Muscle of back (tissue), 11 donors: ENCODE measurements around the gene LILRB3. TPM values are rescaled to one million over a fixed set of nuclear protein-coding genes. Genes with fewer than 3 reads are reported as not detected.
"Not testable (repeated sequence)": the region's sequence is repeated elsewhere in the genome, so short reads cannot be mapped to it uniquely, and the experiment has no call there.

Source experiments
- DNase-seq, 3 donors: peaks; one replicate each; pipeline versions ENCODE4 v3.0.0 to v3.0.0-alpha.2; 2013
- polyA plus RNA-seq, 10 donors: library from polyadenylated mRNA; unstranded; fragments of 120-200 nt; gene quantifications; one replicate each; pipeline ENCODE4 v1.2.1, GENCODE V29; 2013; ENCODE audit not compliant: insufficient read length in 10 of 10

The LILRB3 gene
- polyA plus RNA-seq, 10 donors = 0.79 to 3.8 (median 2.3) TPM

DNA sequence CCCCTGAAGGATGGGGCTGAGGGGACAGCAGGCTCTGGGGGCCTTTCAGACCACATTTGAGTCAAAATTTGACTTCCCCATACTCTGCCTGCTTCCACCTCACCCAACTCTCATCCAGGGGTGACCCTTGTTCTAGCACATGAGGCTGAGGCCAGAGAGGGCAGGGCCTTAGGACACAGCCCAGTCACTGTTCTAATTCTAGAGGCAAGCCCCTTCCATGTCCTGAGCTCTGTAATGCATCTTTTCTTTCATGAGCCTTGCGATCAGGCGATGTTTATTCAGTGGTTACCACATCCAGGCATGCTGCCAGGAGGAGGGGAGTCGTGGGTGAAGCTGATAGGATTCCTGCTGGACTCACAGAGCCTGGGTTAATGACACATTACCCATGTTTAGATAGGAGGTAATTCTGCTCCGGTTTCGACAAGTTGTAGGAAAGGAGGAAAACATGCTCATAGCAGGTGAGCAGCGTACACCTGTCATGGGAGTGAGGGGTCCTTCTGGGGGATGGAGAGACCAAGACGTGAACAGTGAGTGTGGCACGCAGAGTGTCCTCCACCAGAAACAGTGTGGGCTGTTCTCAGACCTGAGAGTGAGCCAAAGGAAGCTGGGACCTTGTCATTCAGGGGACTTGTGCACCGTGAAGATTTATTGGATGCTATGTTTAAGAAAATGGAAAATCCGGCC is 12.9 kb downstream of the LILRB3 start:
- peak; percentile 59 to 89 (median 64) for DNase-seq

- DNase-seq = no peak
Measured at GRCh38 chr19:54209058-54209810, 13.6 kb downstream of the LILRB3 start.

- no peak for DNase-seq
Measured at GRCh38 chr19:54208784-54209057, 14.1 kb downstream of the LILRB3 start.

DNA sequence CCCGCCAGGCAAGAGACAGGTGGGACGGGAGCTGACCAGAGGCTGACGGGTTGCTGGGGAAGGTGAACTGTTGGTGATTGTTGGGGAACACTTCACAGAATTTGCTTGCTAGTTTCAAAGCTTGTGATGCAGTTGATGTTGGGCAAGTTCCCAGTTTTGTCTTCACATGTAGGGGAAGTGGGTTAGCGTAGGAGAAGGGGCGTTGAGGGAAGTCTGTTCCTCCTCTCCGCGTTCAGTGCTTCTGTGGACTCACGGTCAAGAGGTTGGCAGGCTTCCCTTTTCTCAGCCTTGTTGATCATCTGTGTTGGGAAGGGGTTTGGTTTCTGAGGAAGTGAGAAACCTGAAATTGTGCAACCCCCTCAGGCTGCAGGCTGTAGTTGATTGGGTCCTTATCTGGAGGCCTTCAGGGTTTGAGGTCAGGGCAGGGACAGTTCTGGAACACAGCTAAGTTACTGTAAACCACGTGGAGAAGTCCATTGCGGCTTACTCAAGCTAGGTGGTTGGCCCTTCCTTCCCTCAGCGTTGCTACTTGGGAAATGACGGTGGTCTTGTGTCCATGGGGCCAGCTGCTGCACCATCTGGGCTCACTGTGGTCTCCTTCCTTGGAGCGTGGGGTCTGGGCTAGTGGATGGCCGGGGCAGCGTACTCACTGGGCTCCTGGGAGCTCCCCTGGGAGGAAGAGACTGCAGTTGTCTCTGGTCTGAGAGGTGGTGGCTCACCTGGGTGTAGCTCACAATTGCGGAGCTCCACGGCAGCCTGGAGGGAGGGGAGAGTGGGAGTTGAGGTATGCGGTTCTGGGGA is 14.6 kb downstream of the LILRB3 start:
- peak; percentile 40 to 77 (median 69) for DNase-seq

DNA sequence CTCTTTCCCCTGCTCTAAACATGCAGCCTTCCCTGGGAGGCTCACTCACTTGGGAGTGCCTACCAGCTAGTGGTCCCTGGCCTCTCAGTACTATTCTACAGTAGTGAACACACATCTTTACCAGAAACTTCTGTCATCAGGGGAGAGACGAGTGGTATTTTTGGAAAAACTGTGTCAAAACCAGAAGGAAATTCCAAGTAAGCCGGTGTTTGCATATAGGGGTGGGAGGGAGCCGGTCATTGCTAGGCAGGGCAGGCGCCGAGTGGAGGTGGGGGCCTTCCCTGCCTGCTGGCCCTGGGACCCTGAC is 15.2 kb downstream of the LILRB3 start:
- DNase-seq = no peak

DNA sequence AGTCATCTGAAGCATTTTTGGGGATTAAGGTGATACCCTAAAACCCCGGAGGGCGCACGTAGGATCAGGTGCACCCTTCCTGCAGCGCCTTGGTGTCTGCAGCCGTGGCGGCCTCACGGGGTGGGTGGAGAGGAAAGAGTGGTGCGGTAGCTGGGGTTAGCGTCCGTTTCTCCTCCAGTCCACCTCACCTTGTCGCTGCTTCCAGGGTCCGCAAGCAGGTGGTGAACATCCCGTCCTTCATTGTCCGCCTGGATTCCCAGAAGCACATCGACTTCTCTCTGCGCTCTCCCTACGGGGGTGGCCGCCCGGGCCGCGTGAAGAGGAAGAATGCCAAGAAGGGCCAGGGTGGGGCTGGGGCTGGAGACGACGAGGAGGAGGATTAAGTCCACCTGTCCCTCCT is 15.6 kb downstream of the LILRB3 start:
- DNase-seq = not testable (repeated sequence)

- no peak for DNase-seq
Measured at GRCh38 chr19:54206831-54207177, 16.0 kb downstream of the LILRB3 start.

DNA sequence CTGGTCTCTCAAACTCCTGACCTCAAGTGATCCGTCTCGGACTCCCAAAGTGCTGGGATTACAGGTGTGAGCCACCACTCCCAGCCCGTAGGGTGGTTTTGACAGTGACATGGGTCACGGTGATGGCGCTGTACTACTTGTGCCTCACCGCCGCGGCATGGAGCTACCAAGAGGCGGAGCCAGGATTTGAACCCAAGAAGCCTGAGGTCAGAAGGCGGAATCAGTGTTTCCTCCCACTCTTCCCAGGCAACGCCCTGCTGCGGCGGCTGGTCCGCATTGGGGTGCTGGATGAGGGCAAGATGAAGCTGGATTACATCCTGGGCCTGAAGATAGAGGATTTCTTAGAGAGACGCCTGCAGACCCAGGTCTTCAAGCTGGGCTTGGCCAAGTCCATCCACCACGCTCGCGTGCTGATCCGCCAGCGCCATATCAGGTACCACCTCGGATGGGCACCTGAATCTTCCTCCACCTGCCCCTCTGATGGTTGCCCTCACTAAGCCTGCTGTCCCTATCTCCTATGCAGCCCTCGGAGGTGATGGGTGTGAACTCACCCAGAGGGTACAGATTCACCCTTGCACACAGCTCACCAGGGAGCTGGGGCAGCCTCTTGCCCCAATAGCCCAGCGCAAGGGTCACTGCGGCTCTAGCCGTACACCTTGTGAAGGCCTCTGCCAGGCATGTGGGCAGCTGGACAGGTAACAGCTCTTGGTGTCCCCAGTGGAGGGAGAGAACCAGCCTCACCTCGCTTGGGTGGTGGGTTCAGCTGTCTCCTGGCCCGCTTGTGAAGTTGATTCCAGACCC is 16.6 kb downstream of the LILRB3 start:
- no peak for DNase-seq

GRCh38 chr19:54204767-54205468 is 17.9 kb downstream of the LILRB3 start:
- DNase-seq = no peak

GRCh38 chr19:54203151-54203611 is 19.6 kb downstream of the LILRB3 start:
- no peak for DNase-seq

DNA sequence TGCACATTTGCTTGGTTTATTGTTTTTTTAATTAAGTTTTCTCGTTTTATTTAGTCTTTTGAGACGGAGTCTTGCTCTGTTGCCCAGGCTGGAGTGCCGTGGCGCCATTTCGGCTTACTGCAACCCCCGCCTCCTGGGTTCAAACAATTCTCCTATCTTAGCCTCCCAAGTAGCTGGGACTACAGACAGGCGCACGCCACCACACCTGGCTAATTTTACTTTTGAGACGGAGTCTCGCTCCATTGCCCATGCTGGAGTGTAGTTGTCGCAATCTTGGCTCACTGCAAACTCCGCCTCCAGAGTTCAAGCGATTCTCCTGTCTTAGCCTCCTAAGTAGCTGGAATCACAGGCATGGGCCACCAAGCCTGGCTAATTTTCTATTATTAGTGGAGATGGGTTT is 20.8 kb downstream of the LILRB3 start:
- no peak for DNase-seq

GRCh38 chr19:54201172-54201701 is 21.6 kb downstream of the LILRB3 start:
- DNase-seq = no peak

DNA sequence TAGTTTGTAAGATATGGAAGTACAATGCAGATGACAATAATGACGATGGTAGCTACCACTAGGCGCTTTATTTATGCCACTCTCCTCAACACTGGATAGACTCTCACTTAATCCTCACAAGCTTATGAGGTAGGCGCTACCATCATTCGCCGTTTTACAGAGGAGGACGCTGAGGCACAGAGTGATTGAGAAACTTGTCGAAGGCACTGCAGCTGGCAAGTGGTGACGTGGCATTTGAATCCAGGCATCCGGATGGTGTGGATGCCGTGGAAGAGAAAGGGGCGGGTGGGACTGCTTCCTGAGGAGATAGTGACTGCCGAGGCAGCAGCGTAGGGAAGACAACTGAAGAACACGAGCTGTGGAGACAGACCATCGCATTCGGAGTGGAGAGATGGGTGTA is 23.4 kb downstream of the LILRB3 start:
- no peak for DNase-seq

- DNase-seq = no peak
Measured at GRCh38 chr19:54197121-54197520, 25.7 kb downstream of the LILRB3 start.

GRCh38 chr19:54196536-54196935 is 26.3 kb downstream of the LILRB3 start:
- DNase-seq = no peak

DNA sequence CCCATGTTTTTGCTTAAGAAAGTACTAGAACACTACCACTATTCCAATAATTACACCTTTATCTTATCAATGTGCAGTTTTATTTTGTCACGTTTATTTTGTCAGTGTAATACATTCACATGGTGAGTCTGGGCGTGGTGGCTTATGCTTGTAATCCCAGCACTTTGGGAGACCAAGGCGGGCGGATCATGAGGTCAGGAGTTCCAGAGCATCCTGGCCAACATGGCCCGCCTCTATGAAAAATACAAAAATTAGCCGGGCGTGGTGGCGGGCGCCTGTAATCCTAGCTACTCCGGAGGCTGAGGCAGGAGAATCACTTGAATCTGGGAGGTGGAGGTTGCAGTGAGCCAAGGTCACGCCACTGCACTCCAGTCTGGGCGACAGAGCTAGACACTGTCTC is 28.3 kb downstream of the LILRB3 start:
- DNase-seq = not testable (repeated sequence)

DNA sequence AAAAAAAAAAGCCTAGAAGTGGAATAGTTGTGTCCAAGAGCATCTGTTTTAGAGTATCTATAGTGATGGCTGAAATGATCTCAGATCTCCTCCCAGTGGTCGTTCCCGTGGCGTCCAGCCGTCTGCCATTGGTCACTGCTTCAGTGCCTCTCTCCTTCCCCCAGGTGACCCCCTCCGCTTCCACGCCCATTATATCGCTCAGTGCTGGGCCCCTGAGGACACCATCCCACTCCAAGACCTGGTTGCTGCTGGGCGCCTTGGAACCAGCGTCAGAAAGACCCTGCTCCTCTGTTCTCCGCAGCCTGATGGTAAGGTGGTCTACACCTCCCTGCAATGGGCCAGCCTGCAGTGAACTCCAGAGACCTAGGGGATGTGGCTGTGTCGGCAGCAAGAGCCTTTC is 29.8 kb downstream of the LILRB3 start:
- no peak for DNase-seq

DNA sequence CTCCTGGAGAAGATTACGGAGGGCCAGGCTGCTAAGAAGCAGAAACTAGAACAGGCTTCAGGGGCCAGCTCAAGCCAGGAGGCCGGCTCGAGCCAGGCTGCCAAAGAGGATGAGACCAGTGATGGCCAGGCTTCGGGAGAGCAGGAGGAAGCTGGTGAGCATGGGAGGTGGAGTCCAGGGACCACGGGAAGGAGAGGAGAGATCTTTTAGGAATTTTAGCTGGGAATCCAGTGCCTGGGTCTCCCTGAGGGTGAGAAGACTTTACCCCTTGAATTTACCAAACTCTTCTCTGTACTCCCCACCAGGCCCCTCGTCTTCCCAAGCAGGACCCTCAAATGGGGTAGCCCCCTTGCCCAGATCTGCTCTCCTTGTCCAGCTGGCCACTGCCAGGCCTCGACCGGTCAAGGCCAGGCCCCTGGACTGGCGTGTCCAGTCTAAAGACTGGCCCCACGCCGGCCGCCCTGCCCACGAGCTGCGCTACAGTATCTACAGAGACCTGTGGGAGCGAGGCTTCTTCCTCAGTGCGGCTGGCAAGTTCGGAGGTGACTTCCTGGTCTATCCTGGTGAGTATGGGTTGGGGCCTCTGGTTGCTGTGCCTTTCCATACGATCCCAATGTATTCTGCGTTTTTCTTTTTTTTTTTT is 30.9 kb downstream of the LILRB3 start:
- DNase-seq = no peak

- DNase-seq = peak in 2 of 3 donors; percentile 88 to 91
Measured at GRCh38 chr19:54191011-54191810, 31.6 kb downstream of the LILRB3 start, which contains the start of gene TSEN34. Gene TSEN34, plus strand, starts transcription at chr19:54191308. Its CDS starts 57 bp downstream, at chr19:54191365.
